NCI-H2107 (cell line): Measurements from ENCODE around the gene EIF4ENIF1.
"Not testable (repeated sequence)": the region's sequence is repeated elsewhere in the genome, so short reads cannot be mapped to it uniquely, and the experiment has no call there.

ENCODE experiments used
- DNase-seq: peaks from one replicate; lab custom pipeline; 2025; lab: John Stamatoyannopoulos, UW

Gene EIF4ENIF1

GRCh38 chr22:31493355-31493754 lies 3.7 kb upstream of the EIF4ENIF1 start:
- not testable (repeated sequence) for DNase-seq

DNA sequence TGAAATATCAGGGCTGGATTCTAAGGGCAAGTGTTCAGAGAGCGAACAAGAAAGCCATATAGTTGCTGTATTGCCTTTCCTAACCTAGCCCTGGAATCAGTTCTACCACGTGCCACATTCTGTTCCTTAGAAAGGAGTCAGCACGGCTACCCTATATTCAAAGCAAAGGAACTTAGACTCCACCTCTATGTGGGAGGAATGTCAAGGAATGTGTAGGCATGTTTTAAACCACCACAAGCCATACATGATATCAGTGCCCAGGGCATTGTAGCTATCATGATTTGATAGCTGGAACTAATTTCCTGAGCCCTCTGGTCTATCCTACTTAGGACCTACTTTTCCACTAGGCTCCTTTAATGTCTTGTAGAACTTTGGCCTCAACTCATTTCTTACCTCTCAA lies 2.5 kb upstream of the EIF4ENIF1 start:
- DNase-seq: no peak

- no peak for DNase-seq
Measured at GRCh38 chr22:31491218-31491962, 1.7 kb upstream of the EIF4ENIF1 start.

- no peak for DNase-seq
Measured at GRCh38 chr22:31490496-31490925, 869 bp upstream of the EIF4ENIF1 start.

DNA sequence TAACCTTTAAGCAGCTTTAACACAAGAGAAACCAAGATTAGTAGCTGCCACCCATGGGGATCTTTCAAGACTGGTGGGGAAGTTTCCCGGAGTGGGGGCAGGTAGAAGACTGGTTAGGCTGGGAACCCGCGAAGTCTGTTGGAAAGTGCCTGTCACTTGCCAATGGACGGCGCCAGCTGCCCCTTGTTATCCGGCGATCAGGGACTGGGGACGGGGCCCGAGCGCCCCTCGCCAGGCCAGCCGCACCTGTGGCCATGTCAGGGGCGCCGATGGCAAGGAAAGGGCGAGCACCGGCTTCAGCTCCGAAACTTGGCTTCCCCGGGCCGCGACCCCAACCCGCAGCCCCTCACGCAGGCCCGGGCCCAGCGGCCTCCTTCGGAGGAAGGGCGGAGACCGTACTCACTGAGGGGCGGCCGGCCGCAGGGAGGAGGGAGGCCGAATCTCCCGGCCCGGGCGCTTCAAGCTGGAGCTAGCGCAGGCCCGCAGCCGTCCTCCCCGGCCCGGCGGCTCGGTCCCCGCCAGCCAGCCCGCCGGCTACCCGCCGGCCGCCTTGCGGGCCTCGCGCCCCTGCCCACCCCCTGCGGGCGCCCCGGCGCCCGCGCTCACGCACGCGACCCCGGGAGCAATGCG lies 539 bp downstream of the EIF4ENIF1 start:
- no peak for DNase-seq

DNA sequence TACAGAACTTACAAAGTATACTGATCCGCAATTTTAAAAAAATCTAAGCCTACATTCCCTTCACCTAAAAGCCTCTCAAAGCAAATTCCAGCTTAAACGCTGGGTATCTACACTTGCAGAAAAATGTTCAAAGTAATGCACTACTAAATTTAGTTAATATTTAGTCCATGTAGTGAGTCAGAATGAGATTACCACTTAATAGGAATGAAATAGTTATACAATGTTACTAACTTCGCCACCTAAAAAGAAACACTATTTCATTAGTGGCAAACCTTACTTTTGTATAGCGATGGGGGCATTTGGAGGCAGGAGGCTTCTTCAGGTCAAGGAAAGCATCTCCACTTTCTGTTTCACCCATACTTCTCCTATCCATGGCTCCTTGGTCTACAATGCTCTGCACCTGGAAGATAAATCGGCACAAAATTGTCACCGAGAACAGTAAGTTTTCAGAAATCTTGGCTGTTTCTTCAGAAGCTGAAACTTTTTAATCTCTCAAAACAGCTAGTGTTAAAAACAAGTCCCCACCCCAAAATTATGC lies 1.2 kb downstream of the EIF4ENIF1 start:
- no peak for DNase-seq

- no peak for DNase-seq
Measured at GRCh38 chr22:31486951-31487350, 2.7 kb downstream of the EIF4ENIF1 start.

DNA sequence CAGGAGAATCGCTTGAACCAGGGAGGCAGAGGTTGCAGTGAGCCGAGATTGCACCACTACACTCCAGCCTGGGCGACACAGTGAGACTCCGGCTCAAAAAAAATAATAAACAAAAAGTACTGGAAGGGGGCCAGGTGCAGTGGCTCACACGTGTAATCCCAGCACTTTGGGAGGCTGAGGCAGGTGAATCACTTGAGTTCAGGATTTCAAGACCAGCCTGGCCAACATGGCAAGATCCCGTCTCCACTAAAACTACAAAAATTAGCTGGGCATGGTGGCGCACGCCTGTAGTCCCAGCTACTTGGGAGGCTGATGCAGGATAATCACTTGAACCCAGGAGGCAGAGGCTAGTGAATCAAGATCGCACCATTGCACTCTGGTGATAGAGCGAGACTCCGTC lies 3.3 kb downstream of the EIF4ENIF1 start:
- not testable (repeated sequence) for DNase-seq

DNA sequence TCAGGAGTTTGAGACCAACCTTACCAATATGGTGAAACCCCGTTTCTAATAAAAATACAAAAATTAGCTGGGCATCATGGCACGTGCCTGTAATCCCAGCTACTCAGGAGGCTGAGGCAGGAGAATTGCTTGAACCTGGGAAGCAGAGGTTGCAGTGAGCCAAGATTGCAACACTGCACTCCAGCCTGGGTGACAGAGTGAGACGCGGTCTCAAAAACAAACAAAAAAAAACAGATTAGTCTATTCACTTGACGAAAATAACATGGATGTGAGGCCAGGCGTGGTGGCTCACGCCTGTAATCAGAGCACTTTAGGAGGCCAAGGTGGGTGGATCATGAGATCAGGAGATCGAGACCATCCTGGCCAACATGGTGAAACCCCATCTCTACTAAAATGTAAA lies 7.2 kb downstream of the EIF4ENIF1 start:
- DNase-seq: not testable (repeated sequence)

DNA sequence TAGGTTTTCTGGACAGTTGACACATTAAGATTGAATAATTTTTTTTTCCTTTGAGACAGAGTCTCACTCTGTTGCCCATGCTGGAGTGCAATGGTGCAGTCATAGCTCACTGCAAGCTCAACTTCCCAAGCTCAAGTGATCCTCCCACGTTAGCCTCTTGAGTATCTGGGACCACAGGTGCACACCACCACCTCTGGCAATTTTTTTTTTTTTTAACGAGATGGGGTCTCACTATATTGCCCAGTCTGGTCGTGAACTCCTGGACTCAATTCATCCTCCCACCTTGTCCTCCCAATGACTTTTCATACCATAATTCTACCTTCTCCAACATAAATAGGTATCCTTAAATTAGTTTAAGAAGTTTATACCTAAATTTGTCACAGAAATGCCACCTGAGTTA lies 8.5 kb downstream of the EIF4ENIF1 start:
- DNase-seq: no peak

GRCh38 chr22:31477329-31477728 lies 12.3 kb downstream of the EIF4ENIF1 start:
- no peak for DNase-seq

GRCh38 chr22:31475800-31476199 lies 13.8 kb downstream of the EIF4ENIF1 start:
- DNase-seq: no peak

DNA sequence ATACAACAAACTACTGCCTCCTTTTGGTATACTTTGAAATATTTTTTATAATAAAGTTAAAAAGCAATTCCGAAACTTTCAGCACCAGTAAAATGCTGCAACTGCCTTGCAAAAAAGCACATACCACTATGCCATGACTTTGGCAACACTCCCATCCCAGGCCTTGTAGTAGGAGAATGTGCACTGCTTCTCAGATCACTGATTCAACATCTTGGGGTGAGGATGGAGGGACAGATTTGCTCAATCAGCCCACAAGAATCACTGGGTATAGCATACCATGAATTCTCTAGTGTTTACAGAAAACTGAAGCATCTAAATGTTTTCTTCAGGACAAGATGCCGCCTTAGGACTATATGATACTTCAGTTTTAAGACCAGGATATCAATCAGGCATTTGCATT lies 14.9 kb downstream of the EIF4ENIF1 start:
- no peak for DNase-seq

DNA sequence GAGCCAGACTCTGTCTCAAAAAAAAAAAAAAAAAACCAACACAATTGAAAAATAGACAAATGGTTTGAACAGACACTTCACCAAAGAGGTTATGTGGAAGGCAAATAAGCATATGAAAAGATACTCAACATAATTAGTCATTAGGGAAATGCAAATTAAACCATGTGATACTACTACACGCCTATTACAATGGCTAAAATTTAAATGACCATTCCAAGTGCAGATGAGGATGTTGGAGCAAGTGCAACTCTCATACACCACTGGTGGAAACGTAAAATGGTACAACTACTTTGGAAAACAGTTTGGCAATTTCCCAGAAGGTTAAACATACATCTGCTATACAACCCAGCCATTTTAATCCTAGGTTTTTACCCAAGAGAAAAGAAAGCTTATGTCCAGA lies 24.3 kb downstream of the EIF4ENIF1 start:
- DNase-seq: no peak

GRCh38 chr22:31461699-31462098 lies 27.9 kb downstream of the EIF4ENIF1 start:
- no peak for DNase-seq

GRCh38 chr22:31451709-31452571 lies 37.7 kb downstream of the EIF4ENIF1 start:
- no peak for DNase-seq

GRCh38 chr22:31449506-31449905 lies 40.1 kb downstream of the EIF4ENIF1 start:
- no peak for DNase-seq

DNA sequence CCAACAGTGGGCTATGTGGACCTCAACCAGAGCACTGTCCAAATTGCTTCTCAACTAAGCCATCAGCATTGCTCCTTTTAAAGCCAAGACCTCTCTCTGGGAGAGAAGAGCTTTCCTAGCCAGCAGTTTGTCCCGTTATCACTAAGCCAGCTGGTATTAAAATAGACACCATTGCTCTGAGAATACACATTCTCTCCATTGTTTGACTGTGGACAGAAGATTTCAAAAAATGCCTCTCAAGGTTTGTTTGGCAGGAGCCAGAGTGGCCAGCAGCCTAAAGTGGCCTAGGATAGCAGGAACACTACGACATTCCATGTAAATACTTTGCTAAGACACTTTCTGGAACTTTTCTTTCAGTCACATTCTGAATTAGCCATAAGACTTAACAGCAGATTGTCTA lies 41.3 kb downstream of the EIF4ENIF1 start:
- DNase-seq: no peak

GRCh38 chr22:31447337-31447736 lies 42.3 kb downstream of the EIF4ENIF1 start:
- no peak for DNase-seq

DNA sequence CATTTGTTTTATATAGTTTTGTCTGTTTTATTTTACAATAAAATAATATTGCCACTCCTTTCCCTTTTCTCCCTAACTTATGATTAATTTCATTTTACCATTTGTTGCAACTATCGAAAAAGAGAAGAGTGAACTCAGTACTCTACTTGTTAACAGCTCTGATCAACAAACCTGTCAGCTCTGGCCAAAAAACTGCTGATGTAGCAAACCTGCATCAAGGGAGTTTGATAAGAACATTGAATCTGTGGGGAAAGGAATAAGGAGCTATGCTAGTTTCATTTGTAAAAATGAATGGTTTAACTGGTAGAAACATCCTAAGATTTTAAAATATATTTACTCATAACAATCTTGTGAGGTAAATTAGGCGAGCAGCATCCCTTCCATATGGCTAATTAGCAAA lies 42.9 kb downstream of the EIF4ENIF1 start:
- DNase-seq: no peak

- DNase-seq: no peak
Measured at GRCh38 chr22:31446208-31446607, 43.4 kb downstream of the EIF4ENIF1 start.

DNA sequence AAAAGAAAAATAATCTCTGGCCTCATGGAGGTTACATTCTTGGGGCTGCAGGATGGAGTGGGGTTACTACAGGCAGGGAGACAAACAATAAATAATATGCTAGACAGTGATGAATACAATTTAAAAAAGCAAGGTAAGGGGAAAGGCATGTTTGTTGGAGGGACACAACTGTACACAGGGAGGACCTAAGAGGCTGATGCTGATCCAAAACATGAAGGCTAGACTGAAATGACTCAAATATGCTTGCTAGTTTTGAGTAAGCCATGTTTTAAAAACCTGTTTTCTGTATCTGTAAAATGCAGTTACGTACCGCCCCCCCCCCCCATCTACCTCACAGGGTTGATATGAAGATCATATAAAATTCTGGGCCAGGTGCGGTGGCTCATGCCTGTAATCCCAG lies 44.0 kb downstream of the EIF4ENIF1 start:
- no peak for DNase-seq

DNA sequence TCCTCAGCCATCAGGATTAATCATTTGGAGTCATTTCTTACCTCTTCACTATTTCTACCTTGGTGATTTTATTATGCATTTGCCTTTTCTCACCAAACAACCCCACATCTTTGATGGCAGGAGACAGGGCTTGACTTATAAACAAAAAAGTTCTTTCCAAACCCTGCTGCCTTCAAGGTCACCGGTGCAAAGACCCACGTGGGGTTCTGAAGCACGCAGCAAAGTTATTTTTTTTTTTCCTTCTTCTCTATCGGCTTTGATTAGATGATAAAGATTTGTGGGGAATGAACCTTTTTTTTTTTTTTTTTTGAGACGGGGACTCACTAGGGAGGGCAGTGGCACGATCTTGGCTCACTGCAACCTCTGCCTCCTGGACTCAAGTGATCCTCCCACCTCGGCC lies 46.1 kb downstream of the EIF4ENIF1 start:
- DNase-seq: no peak
